Neural cell (in vitro differentiated cells): ENCODE measurements around the gene MAGI1. TPM values are rescaled to one million over a fixed set of nuclear protein-coding genes. Genes with fewer than 3 reads are reported as not detected.

Source experiments
- H2AFZ ChIP-seq: fragments of 200-600, 300-800 bp; sonication (generic), shearing (Covaris generic); 2 replicates; pipeline ENCODE4 v1.6.0; 2014; ENCODE audit warnings: low read depth, mild to moderate bottlenecking, antibody characterized with exemption, low read length, moderate library complexity
- H3F3A ChIP-seq: fragments of 200-600 bp; shearing (Covaris generic); 2 replicates; pipeline ENCODE4 v1.6.1; 2016; ENCODE audit warnings: mild to moderate bottlenecking, moderate library complexity, mixed read lengths, antibody characterized with exemption, low read length; ENCODE audit not compliant: insufficient read depth, poor library complexity, severe bottlenecking
- H3K27ac ChIP-seq: fragments of 200-600, 300-800 bp; sonication (generic), shearing (Covaris generic); 2 replicates; pipeline ENCODE4 v1.5.1; 2014; ENCODE audit warnings: mild to moderate bottlenecking, low read length, moderate library complexity
- H3K27me3 ChIP-seq: fragments of 300-800, 200-600 bp; sonication (generic), shearing (Covaris generic); 2 replicates; pipeline ENCODE4 v1.6.0; 2014; ENCODE audit warnings: mild to moderate bottlenecking, low read depth, low read length, moderate library complexity; ENCODE audit not compliant: insufficient read depth
- H3K36me3 ChIP-seq: fragments of 300-800, 200-600 bp; sonication (generic), shearing (Covaris generic); 2 replicates; pipeline ENCODE4 v1.5.1; 2014; ENCODE audit warnings: mild to moderate bottlenecking, antibody characterized with exemption, low read length, moderate library complexity; ENCODE audit not compliant: insufficient read depth
- H3K4me2 ChIP-seq: fragments of 300-800, 200-600 bp; sonication (generic), shearing (Covaris generic); 2 replicates; pipeline ENCODE4 v1.6.0; 2014; ENCODE audit warnings: mild to moderate bottlenecking, low read length
- H3K4me3 ChIP-seq: fragments of 300-800, 200-600 bp; sonication (generic), shearing (Covaris generic); 2 replicates; pipeline ENCODE4 v1.5.1; 2014; ENCODE audit warnings: mild to moderate bottlenecking, low read length, moderate library complexity
- H3K79me2 ChIP-seq: fragments of 200-600 bp; shearing (Covaris generic); replicated peaks from 2 replicates; pipeline ENCODE4 v1.6.0; 2014; ENCODE audit warnings: mild to moderate bottlenecking, low read length, moderate library complexity; ENCODE audit not compliant: insufficient read depth
- H3K9ac ChIP-seq: fragments of 300-800, 200-600 bp; sonication (generic), shearing (Covaris generic); 2 replicates; pipeline ENCODE4 v1.6.1; 2016; ENCODE audit warnings: mild to moderate bottlenecking, low read length, mixed read lengths
- H3K9me2 ChIP-seq: fragments of 200-600 bp; shearing (Covaris generic); 2 replicates; pipeline ENCODE4 v1.6.1; 2016; ENCODE audit warnings: mild to moderate bottlenecking, low read length, mixed read lengths; ENCODE audit not compliant: insufficient read depth
- H3K9me3 ChIP-seq: fragments of 200-600, 300-800 bp; sonication (generic), shearing (Covaris generic); 2 replicates; pipeline ENCODE4 v1.6.1; 2016; ENCODE audit warnings: mild to moderate bottlenecking, mixed run types, low read length, moderate library complexity, mixed read lengths
- H4K20me1 ChIP-seq: fragments of 200-600 bp; shearing (Covaris generic); 2 replicates; pipeline ENCODE4 v1.6.1; 2016; ENCODE audit warnings: mild to moderate bottlenecking, mixed run types; ENCODE audit not compliant: insufficient read depth
- CTCF ChIP-seq: fragments of 450-650 bp; IDR thresholded peaks from 2 replicates; pipeline ENCODE4 v1.5.1; 2014; ENCODE audit warnings: antibody characterized with exemption, mild to moderate bottlenecking, moderate library complexity; ENCODE audit not compliant: poor library complexity, severe bottlenecking
- EP300 ChIP-seq: fragments of 450-650 bp; conservative IDR thresholded peaks from 2 replicates; pipeline ENCODE4 v1.6.1; 2014; ENCODE audit warnings: antibody characterized with exemption, mild to moderate bottlenecking, moderate library complexity; ENCODE audit not compliant: poor library complexity, severe bottlenecking
- EZH2 ChIP-seq: fragments of 200-600, 300-800 bp; shearing (Covaris generic), sonication (generic); IDR thresholded peaks from 2 replicates; pipeline ENCODE4 v1.6.1; 2014; ENCODE audit warnings: antibody characterized with exemption, low read length, borderline replicate concordance, mild to moderate bottlenecking; ENCODE audit not compliant: insufficient read depth, poor library complexity, severe bottlenecking
- MXI1 ChIP-seq: fragments of 450-650 bp; conservative IDR thresholded peaks from 2 replicates; pipeline ENCODE4 v1.6.1; 2014; ENCODE audit warnings: antibody characterized with exemption, mild to moderate bottlenecking; ENCODE audit not compliant: poor library complexity, severe bottlenecking
- POLR2AphosphoS5 ChIP-seq: IDR thresholded peaks from 2 replicates; pipeline ENCODE4 v1.6.1; 2012
- RAD21 ChIP-seq: fragments of 450-650 bp; conservative IDR thresholded peaks from 2 replicates; pipeline ENCODE4 v1.6.1; 2014; ENCODE audit warnings: antibody characterized with exemption, mild to moderate bottlenecking, moderate library complexity
- REST ChIP-seq: IDR thresholded peaks from 2 replicates; pipeline ENCODE4 v1.6.1; 2012; ENCODE audit warnings: borderline replicate concordance
- SMC3 ChIP-seq: fragments of 450-650 bp; conservative IDR thresholded peaks from 2 replicates; pipeline ENCODE4 v1.6.1; 2014; ENCODE audit warnings: antibody characterized with exemption, mild to moderate bottlenecking, moderate library complexity; ENCODE audit not compliant: poor library complexity
- TAF1 ChIP-seq: IDR thresholded peaks from 2 replicates; pipeline ENCODE4 v1.6.1; 2012; ENCODE audit warnings: low read depth
- polyA plus RNA-seq: library from polyadenylated mRNA; depleted of rRNA; stranded (reverse); fragments of >200 nt; gene quantifications from 2 replicates; pipeline ENCODE4 v1.2.3, GENCODE V29; 2014

Gene MAGI1
- polyA plus RNA-seq, 1 donor from 2014 or later = 44.7 TPM

GRCh38 chr3:65787340-65787739 is 251.4 kb downstream of the MAGI1 start:
- H3K36me3 ChIP-seq = no peaks in the 10 kb centered on the region
- H3F3A ChIP-seq = no peaks in the 10 kb centered on the region
- no peak overlapping the region for H3K4me2 ChIP-seq
- H3K9ac ChIP-seq = no peak overlapping the region
- H3K4me3 ChIP-seq = no peak overlapping the region
- H3K27ac ChIP-seq = no peak overlapping the region
- H3K79me2 ChIP-seq = no peaks in the 10 kb centered on the region
- H4K20me1 ChIP-seq = no peaks in the 10 kb centered on the region
- TF ChIP-seq EZH2 (no peak), TAF1 (no peak), SMC3 (no peak), MXI1 (no peak), CTCF (no peak), RAD21 (no peak), EP300 (no peak), REST (no peak)
- H2AFZ ChIP-seq = no peak overlapping the region
- no peaks in the 10 kb centered on the region for H3K9me2 ChIP-seq
- H3K9me3 ChIP-seq = no peaks in the 10 kb centered on the region
- H3K27me3 ChIP-seq = no peaks in the 10 kb centered on the region

GRCh38 chr3:65786890-65787289 is 251.8 kb downstream of the MAGI1 start:
- Histone ChIP-seq H3K4me2 (no peak overlapping the region), H3K9me2 (no peaks in the 10 kb centered on the region), H3K4me3 (no peak overlapping the region), H4K20me1 (no peaks in the 10 kb centered on the region), H3K27me3 (no peaks in the 10 kb centered on the region), H3K79me2 (no peaks in the 10 kb centered on the region), H3K9me3 (no peaks in the 10 kb centered on the region), H3K27ac (no peak overlapping the region), H3K36me3 (no peaks in the 10 kb centered on the region), H2AFZ (no peak overlapping the region), H3K9ac (no peak overlapping the region), H3F3A (no peaks in the 10 kb centered on the region)
- TF ChIP-seq RAD21 (no peak), TAF1 (no peak), EZH2 (no peak), EP300 (no peak), CTCF (no peak), SMC3 (no peak), POLR2AphosphoS5 (no peak), MXI1 (no peak), REST (no peak)
